Mucosa of rectum (tissue), 2 donors: ENCODE results near the gene MED26.
A peak's percentile ranks its signal among the peaks of the same experiment; 100 is the strongest.

Source experiments
- H3K27ac ChIP-seq, 2 donors: one replicate each; pipeline ENCODE4 v1.7.0; 2013; ENCODE audit warnings: inconsistent platforms in 2 of 2, low read depth in 2 of 2, low read length in 2 of 2
- H3K27me3 ChIP-seq, 2 donors: one replicate each; pipeline ENCODE4 v1.7.0; 2013; ENCODE audit warnings: low read length in 2 of 2; ENCODE audit not compliant: control insufficient read depth in 2 of 2, insufficient read depth in 2 of 2
- H3K36me3 ChIP-seq, 2 donors: one replicate each; pipeline ENCODE4 v1.7.0; 2013; ENCODE audit warnings: low read length in 2 of 2; ENCODE audit not compliant: control insufficient read depth in 2 of 2, insufficient read depth in 2 of 2
- H3K4me1 ChIP-seq, 2 donors: one replicate each; pipeline ENCODE4 v1.7.0; 2013; ENCODE audit warnings: low read length in 2 of 2, mild to moderate bottlenecking in 1 of 2; ENCODE audit not compliant: control insufficient read depth in 2 of 2, insufficient read depth in 2 of 2
- H3K4me3 ChIP-seq, 2 donors: one replicate each; pipeline ENCODE4 v1.7.0; 2013; ENCODE audit warnings: low read length in 2 of 2
- H3K9ac ChIP-seq, 2 donors: one replicate each; pipeline ENCODE4 v1.7.0; 2013; ENCODE audit warnings: low read length in 2 of 2, low read depth in 1 of 2, mild to moderate bottlenecking in 1 of 2
- H3K9me3 ChIP-seq, 2 donors: one replicate each; pipeline ENCODE4 v1.7.0; 2013; ENCODE audit warnings: low read length in 2 of 2; ENCODE audit not compliant: control insufficient read depth in 2 of 2
- donor health status: healthy.
- donor health status: Normal muscosa, but diverticular disease.

MED26 gene

GRCh38 chr19:16619457-16619856, 8.5 kb downstream of the MED26 start:
- H3K27me3 ChIP-seq, result no peaks in the 10 kb centered on the region
- H3K36me3 ChIP-seq, result peaks cover 0 to 2% of the 10 kb centered on the region in 2 donors
- H3K9me3 ChIP-seq, result no peaks in the 10 kb centered on the region
- no peak overlapping the region for H3K4me3 ChIP-seq
- H3K9ac ChIP-seq, result no peak overlapping the region
- peaks cover 2 to 7% of the 10 kb centered on the region in 2 donors for H3K4me1 ChIP-seq
- no peak overlapping the region for H3K27ac ChIP-seq

GRCh38 chr19:16618248-16618647, 9.8 kb downstream of the MED26 start:
- no peaks in the 10 kb centered on the region for H3K9me3 ChIP-seq
- H3K27me3 ChIP-seq, result no peaks in the 10 kb centered on the region
- H3K4me1 ChIP-seq, result peaks cover 2 to 7% of the 10 kb centered on the region in 2 donors
- H3K36me3 ChIP-seq, result no peaks in the 10 kb centered on the region
- no peak overlapping the region for H3K27ac ChIP-seq
- H3K4me3 ChIP-seq, result no peak overlapping the region
- H3K9ac ChIP-seq, result no peak overlapping the region

- Histone ChIP-seq H3K4me1 (peaks cover 2 to 4% of the 10 kb centered on the region in 2 donors), H3K27me3 (no peaks in the 10 kb centered on the region)
These were observed 12.2 kb downstream of the MED26 start for GRCh38 chr19:16615808-16616207.

GRCh38 chr19:16614941-16615340, 13.1 kb downstream of the MED26 start:
- H3K4me1 ChIP-seq, result peaks cover 2 to 3% of the 10 kb centered on the region in 2 donors

More at GRCh38 chr19:16615808-16616207, 12.2 kb downstream of the MED26 start:
- Histone ChIP-seq H3K9me3 (no peaks in the 10 kb centered on the region), H3K4me3 (no peak overlapping the region), H3K9ac (no peak overlapping the region), H3K27ac (no peak overlapping the region), H3K36me3 (no peaks in the 10 kb centered on the region)

GRCh38 chr19:16613841-16614240, 14.2 kb downstream of the MED26 start:
- Histone ChIP-seq H3K27me3 (no peaks in the 10 kb centered on the region), H3K36me3 (no peaks in the 10 kb centered on the region), H3K27ac (no peak overlapping the region), H3K9ac (no peak overlapping the region), H3K9me3 (no peaks in the 10 kb centered on the region), H3K4me3 (no peak overlapping the region), H3K4me1 (peaks cover 2 to 3% of the 10 kb centered on the region in 2 donors)

More at GRCh38 chr19:16614941-16615340, 13.1 kb downstream of the MED26 start:
- H3K9me3 ChIP-seq, result no peaks in the 10 kb centered on the region
- no peaks in the 10 kb centered on the region for H3K36me3 ChIP-seq
- no peak overlapping the region for H3K27ac ChIP-seq
- H3K27me3 ChIP-seq, result no peaks in the 10 kb centered on the region
- H3K4me3 ChIP-seq, result no peak overlapping the region
- no peak overlapping the region for H3K9ac ChIP-seq

GRCh38 chr19:16612636-16613035, 15.4 kb downstream of the MED26 start:
- Histone ChIP-seq H3K27me3 (no peaks in the 10 kb centered on the region), H3K36me3 (no peaks in the 10 kb centered on the region), H3K9me3 (no peaks in the 10 kb centered on the region), H3K27ac (no peak overlapping the region), H3K4me1 (peaks cover 2 to 12% of the 10 kb centered on the region in 2 donors), H3K9ac (no peak overlapping the region), H3K4me3 (no peak overlapping the region)

- Histone ChIP-seq H3K9me3 (no peaks in the 10 kb centered on the region), H3K27ac (no peak overlapping the region), H3K4me1 (peaks cover 2 to 12% of the 10 kb centered on the region in 2 donors), H3K36me3 (no peaks in the 10 kb centered on the region), H3K27me3 (no peaks in the 10 kb centered on the region), H3K9ac (no peak overlapping the region), H3K4me3 (no peak overlapping the region)
These were observed 16.9 kb downstream of the MED26 start for GRCh38 chr19:16611121-16611520.

GRCh38 chr19:16609511-16610200, 18.3 kb downstream of the MED26 start:
- no peaks in the 10 kb centered on the region for H3K36me3 ChIP-seq
- H3K27ac ChIP-seq, result no peak overlapping the region
- H3K4me1 ChIP-seq, result peaks cover 2 to 17% of the 10 kb centered on the region in 2 donors
- no peak overlapping the region for H3K4me3 ChIP-seq
- no peaks in the 10 kb centered on the region for H3K27me3 ChIP-seq
- H3K9me3 ChIP-seq, result no peaks in the 10 kb centered on the region
- no peak overlapping the region for H3K9ac ChIP-seq

GRCh38 chr19:16608290-16608739, 19.7 kb downstream of the MED26 start:
- H3K27ac ChIP-seq, result peak overlapping the region; percentile 70 to 81
- peaks cover 0 to 2% of the 10 kb centered on the region in 2 donors for H3K36me3 ChIP-seq
- H3K9ac ChIP-seq, result no peak overlapping the region
- H3K27me3 ChIP-seq, result no peaks in the 10 kb centered on the region
- no peak overlapping the region for H3K4me3 ChIP-seq
- peaks cover 2 to 17% of the 10 kb centered on the region in 2 donors for H3K4me1 ChIP-seq
- H3K9me3 ChIP-seq, result no peaks in the 10 kb centered on the region

GRCh38 chr19:16607819-16608218, 20.2 kb downstream of the MED26 start:
- Histone ChIP-seq H3K36me3 (peaks cover 0 to 2% of the 10 kb centered on the region in 2 donors), H3K27me3 (no peaks in the 10 kb centered on the region), H3K9ac (peak overlapping the region in 1 of 2 donors; percentile 36), H3K27ac (peak overlapping the region; percentile 70 to 81), H3K4me3 (no peak overlapping the region), H3K9me3 (no peaks in the 10 kb centered on the region), H3K4me1 (peaks cover 2 to 17% of the 10 kb centered on the region in 2 donors)
